Measurements from ENCODE around the gene PLXNB1.

DNA sequence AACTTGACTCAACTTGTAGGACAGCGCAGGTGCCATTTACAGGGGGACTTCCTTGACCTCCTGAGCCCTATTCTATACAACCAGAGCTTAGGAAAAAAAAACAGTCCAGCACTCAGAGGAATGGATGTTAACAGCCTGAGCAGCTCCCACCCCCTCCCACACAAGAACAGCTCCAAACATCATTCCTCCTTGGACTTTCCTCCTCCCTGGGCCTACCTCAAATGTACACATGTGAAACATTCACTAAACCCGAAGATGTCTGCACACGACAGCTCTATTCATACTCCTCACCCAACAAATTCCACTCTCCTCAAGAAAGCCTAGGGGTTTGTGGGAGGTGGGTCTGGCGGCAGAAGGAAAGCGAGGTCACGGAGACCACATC is 16.1 kb upstream of the PLXNB1 start:
- TF ChIP-seq POLR2AphosphoS5 (IDR thresholded peaks at IDR 0.05; ENCODE audit: low read depth), result no peak
- TF ChIP-seq, protein P1, sequence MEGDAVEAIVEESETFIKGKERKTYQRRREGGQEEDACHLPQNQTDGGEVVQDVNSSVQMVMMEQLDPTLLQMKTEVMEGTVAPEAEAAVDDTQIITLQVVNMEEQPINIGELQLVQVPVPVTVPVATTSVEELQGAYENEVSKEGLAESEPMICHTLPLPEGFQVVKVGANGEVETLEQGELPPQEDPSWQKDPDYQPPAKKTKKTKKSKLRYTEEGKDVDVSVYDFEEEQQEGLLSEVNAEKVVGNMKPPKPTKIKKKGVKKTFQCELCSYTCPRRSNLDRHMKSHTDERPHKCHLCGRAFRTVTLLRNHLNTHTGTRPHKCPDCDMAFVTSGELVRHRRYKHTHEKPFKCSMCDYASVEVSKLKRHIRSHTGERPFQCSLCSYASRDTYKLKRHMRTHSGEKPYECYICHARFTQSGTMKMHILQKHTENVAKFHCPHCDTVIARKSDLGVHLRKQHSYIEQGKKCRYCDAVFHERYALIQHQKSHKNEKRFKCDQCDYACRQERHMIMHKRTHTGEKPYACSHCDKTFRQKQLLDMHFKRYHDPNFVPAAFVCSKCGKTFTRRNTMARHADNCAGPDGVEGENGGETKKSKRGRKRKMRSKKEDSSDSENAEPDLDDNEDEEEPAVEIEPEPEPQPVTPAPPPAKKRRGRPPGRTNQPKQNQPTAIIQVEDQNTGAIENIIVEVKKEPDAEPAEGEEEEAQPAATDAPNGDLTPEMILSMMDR (IDR thresholded peaks at IDR 0.05; ENCODE audit: insufficient read depth, low read length), result no peak

All from HL-60 (cell line).